Neural cell (in vitro differentiated cells): Measurements from ENCODE around the gene UBXN10.

ENCODE experiments used
- CTCF ChIP-seq: fragments of 450-650 bp; IDR thresholded peaks from 2 replicates; pipeline ENCODE4 v1.5.1; 2014; ENCODE audit warnings: antibody characterized with exemption, mild to moderate bottlenecking, moderate library complexity; ENCODE audit not compliant: poor library complexity, severe bottlenecking
- EP300 ChIP-seq: fragments of 450-650 bp; conservative IDR thresholded peaks from 2 replicates; pipeline ENCODE4 v1.6.1; 2014; ENCODE audit warnings: antibody characterized with exemption, mild to moderate bottlenecking, moderate library complexity; ENCODE audit not compliant: poor library complexity, severe bottlenecking
- EZH2 ChIP-seq: fragments of 200-600, 300-800 bp; shearing (Covaris generic), sonication (generic); IDR thresholded peaks from 2 replicates; pipeline ENCODE4 v1.6.1; 2014; ENCODE audit warnings: antibody characterized with exemption, low read length, borderline replicate concordance, mild to moderate bottlenecking; ENCODE audit not compliant: insufficient read depth, poor library complexity, severe bottlenecking
- POLR2AphosphoS5 ChIP-seq: IDR thresholded peaks from 2 replicates; pipeline ENCODE4 v1.6.1; 2012

GRCh38 chr1:20137055-20137454, 48.8 kb upstream of the UBXN10 start:
- no peak for TF ChIP-seq EP300
- no peak for TF ChIP-seq CTCF
- no peak for TF ChIP-seq POLR2AphosphoS5
- no peak for TF ChIP-seq EZH2
